HL-60 (cell line): ENCODE results near the gene UPP2.

Experiments used
- REST ChIP-seq: IDR thresholded peaks from 2 replicates; pipeline ENCODE4 v1.6.1; 2012; ENCODE audit warnings: low read depth; ENCODE audit not compliant: insufficient replicate concordance
- TF ChIP-seq, protein P1 (sequence below): IDR thresholded peaks from one replicate; pipeline ENCODE4 v1.5.1; 2011; ENCODE audit warnings: low read length, control low read depth, inconsistent platforms; ENCODE audit not compliant: insufficient read depth

- TF ChIP-seq, protein P1, sequence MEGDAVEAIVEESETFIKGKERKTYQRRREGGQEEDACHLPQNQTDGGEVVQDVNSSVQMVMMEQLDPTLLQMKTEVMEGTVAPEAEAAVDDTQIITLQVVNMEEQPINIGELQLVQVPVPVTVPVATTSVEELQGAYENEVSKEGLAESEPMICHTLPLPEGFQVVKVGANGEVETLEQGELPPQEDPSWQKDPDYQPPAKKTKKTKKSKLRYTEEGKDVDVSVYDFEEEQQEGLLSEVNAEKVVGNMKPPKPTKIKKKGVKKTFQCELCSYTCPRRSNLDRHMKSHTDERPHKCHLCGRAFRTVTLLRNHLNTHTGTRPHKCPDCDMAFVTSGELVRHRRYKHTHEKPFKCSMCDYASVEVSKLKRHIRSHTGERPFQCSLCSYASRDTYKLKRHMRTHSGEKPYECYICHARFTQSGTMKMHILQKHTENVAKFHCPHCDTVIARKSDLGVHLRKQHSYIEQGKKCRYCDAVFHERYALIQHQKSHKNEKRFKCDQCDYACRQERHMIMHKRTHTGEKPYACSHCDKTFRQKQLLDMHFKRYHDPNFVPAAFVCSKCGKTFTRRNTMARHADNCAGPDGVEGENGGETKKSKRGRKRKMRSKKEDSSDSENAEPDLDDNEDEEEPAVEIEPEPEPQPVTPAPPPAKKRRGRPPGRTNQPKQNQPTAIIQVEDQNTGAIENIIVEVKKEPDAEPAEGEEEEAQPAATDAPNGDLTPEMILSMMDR = no peak
- no peak for TF ChIP-seq REST
These were observed 79.5 kb downstream of the UPP2 start for GRCh38 chr2:158181171-158181570.
